Measurements from ENCODE around the gene RCAN1.
"Not testable (repeated sequence)": the region's sequence is repeated elsewhere in the genome, so short reads cannot be mapped to it uniquely, and the experiment has no call there.

RCAN1 gene

DNA sequence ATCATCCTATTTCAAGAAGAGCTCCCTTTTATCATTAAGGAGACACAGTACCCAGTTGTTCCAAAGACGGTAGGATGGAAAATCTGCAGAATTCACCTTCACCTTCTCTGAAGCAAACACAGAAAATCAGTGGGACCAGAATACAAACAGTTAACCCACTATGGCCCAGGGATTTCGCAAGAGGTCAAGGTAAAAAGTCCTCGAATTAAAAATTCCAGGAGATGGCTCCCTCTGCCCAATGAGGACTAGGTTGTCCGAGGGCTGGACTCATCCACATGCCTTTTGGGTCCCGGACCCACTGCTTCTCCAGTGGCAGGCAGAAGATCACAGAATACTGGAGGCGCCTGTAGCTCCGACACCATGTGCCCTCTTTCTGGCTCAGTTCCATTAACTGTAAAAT is 42.9 kb downstream of the RCAN1 start:
- DNase-seq (ENCODE audit: extremely low read depth, low read depth), result no peak
- TF ChIP-seq, protein P1, sequence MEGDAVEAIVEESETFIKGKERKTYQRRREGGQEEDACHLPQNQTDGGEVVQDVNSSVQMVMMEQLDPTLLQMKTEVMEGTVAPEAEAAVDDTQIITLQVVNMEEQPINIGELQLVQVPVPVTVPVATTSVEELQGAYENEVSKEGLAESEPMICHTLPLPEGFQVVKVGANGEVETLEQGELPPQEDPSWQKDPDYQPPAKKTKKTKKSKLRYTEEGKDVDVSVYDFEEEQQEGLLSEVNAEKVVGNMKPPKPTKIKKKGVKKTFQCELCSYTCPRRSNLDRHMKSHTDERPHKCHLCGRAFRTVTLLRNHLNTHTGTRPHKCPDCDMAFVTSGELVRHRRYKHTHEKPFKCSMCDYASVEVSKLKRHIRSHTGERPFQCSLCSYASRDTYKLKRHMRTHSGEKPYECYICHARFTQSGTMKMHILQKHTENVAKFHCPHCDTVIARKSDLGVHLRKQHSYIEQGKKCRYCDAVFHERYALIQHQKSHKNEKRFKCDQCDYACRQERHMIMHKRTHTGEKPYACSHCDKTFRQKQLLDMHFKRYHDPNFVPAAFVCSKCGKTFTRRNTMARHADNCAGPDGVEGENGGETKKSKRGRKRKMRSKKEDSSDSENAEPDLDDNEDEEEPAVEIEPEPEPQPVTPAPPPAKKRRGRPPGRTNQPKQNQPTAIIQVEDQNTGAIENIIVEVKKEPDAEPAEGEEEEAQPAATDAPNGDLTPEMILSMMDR (IDR thresholded peaks at IDR 0.05; ENCODE audit: low read depth, low read length, missing control alignments), result no peak

DNA sequence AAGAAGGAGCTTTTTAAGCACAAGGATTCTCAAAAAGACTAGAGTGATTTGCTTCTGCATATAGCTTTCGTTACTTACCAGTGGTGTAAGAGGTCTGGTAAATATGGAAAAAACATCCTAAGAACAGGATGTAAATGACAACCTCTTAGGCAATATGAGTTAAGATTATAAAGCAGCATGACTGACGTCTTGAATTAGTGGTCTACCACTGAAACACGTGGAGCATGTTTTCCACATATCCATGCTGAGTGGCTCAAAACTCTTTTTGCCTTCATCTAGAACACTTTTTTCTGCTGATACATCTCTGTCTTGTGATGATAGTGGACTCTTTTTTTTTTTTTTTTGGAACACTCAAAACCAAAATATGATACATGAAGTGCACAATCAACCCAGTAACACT is 44.6 kb downstream of the RCAN1 start:
- DNase-seq (ENCODE audit: extremely low read depth, low read depth), result no peak
- TF ChIP-seq, protein P1 (IDR thresholded peaks at IDR 0.05; ENCODE audit: low read depth, low read length, missing control alignments), result no peak

More for the DNA sequence above, 42.9 kb downstream of the RCAN1 start:
- H3K4me3 ChIP-seq (replicated peaks; ENCODE audit: low read depth, low read length), result no peak overlapping the region

DNA sequence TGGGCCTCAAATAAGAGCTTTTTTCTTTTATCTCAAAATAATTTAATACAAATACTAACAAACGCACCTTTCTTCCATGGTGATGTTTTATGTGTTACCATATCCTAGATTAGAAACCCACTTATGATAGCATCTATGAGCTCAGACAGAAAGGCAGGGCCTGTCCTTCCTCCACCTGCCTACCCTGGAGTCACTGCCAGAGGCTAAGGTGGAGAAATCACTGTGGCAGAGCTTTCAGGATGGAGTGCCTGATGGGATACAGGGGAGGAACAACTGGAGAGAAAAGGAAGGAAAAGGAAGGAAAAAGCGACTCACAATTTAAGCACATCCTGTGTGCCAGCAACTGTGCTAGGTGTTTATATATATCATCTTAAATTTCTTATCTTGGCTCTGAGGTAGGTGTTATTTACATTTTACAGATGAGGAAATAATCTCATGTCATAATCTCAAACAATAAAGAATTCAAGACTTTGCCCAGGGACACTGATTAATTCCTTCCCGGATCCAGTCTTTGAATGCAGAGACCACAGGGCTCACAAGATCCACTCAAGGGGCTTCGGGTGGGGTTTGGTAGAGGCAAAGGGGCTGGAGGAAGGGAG is 45.4 kb downstream of the RCAN1 start:
- TF ChIP-seq, protein P1 (IDR thresholded peaks at IDR 0.05; ENCODE audit: low read depth, low read length, missing control alignments), result no peak
- H3K4me3 ChIP-seq (replicated peaks; ENCODE audit: low read depth, low read length), result no peak overlapping the region
- DNase-seq (ENCODE audit: extremely low read depth, low read depth), result no peak

More for the DNA sequence above, 44.6 kb downstream of the RCAN1 start:
- no peak overlapping the region for H3K4me3 ChIP-seq (replicated peaks; ENCODE audit: low read depth, low read length)

DNA sequence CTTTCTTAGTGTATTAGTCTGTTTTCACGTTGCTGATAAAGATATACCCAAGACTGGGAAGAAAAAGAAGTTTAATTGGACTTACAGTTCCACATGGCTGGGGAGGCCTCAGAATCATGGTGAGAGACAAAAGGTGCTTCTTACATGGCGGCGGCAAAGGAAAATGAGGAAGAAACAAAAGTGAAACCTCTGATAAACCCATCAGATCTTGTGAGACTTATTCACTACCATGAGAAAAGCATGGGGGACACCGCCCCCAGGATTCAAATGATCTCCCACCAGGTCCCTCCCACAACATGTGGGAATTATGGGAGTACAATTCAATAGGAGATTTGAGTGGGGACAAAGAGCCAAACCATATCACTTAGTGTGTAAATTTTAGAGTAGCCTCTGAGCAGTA is 46.1 kb downstream of the RCAN1 start:
- not testable (repeated sequence) for H3K4me3 ChIP-seq (replicated peaks; ENCODE audit: low read depth, low read length); DNase-seq (ENCODE audit: extremely low read depth, low read depth)

DNA sequence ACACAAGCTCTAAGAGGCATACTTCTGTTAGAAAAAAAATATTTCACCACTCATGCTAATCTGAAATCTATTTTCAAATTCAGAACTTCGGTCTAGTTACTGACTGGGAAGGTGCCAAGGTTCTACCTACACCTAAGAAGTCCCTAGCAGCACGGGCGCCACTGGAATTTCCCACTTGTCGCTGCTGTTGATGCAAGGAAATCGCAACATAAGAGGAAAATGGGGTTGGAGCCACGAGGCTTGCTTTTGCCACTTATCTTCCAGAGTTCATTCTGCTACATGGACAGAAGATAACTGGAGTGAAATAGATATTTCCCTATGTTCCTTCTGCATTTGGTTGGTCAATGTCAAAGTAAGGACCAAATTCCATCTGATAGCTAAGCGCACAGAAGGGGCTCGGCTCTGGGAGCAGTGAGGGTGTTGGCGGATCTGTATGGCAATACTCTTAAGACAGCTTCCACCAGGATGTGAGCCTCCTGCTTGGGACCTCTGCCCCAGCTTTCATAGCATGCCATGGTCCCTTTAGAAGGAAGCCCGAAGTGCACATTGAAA is 47.2 kb downstream of the RCAN1 start:
- DNase-seq (ENCODE audit: extremely low read depth, low read depth), result no peak
- TF ChIP-seq, protein P1 (IDR thresholded peaks at IDR 0.05; ENCODE audit: low read depth, low read length, missing control alignments), result no peak
- H3K4me3 ChIP-seq (replicated peaks; ENCODE audit: low read depth, low read length), result no peak overlapping the region

DNA sequence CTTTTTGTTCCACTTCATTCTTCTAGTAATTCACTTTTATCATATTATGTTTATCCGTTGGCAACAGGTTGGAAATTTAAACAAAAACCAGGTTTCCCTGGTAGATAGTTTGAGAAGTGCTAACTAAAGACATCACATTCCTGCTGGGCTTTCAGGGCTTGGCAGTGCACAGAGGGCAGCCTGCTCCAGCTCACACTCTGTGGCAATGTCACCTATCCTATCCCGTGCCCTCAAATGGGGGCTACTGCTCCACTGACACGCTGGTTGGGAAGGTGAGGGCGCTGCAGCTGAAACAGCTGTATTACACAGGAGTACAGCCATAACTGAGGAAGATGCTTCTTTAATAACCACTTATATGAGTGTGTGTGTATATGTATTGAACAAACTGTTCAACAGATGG is 49.7 kb downstream of the RCAN1 start:
- no peak overlapping the region for H3K4me3 ChIP-seq (replicated peaks; ENCODE audit: low read depth, low read length)
- TF ChIP-seq, protein P1 (IDR thresholded peaks at IDR 0.05; ENCODE audit: low read depth, low read length, missing control alignments), result no peak
- DNase-seq (ENCODE audit: extremely low read depth, low read depth), result no peak

DNA sequence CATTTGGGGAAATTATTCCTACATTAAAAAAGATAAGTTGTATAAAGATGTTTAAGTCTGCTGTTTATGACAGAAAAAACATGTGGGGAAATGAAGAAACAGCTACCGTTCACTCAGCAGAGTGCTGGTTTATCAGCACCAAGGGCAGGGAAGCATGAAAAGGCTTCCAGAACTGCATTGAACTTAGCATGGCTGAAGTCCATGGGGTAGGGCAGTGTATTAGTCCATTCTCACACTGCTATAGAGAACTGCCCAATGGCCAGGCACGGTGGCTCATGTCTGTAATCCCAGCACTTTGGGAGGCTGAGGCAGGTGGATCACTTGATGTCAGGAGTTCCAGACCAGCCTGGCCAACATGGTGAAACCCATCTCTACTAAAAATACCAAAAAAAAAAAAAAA is 51.5 kb downstream of the RCAN1 start:
- H3K4me3 ChIP-seq (replicated peaks; ENCODE audit: low read depth, low read length); DNase-seq (ENCODE audit: extremely low read depth, low read depth): not testable (repeated sequence)

DNA sequence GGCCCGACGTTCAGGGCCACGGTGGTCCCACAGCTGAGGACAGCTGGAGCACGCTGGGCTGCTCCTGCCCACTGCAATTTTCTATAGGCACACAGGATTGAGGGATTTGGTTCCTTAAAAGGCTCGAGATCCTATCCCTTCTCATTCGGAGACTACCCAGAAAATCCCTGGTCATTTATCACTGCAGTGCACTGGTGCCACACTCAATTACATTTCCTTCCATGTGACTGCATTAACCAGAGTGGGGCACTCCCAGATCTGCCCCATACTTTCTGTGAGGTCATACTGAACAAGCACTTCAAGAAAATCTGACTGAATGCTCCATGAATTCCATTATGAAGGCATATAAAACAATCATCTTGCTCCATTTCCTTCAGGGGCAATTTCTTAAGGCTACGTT is 53.1 kb downstream of the RCAN1 start:
- no peak overlapping the region for H3K4me3 ChIP-seq (replicated peaks; ENCODE audit: low read depth, low read length)
- DNase-seq (ENCODE audit: extremely low read depth, low read depth), result no peak
- TF ChIP-seq, protein P1 (IDR thresholded peaks at IDR 0.05; ENCODE audit: low read depth, low read length, missing control alignments), result no peak
